HAP-1 (cell line): ENCODE data around the gene PDLIM5.

Experiments used
- DNase-seq, 2 experiments: peaks; one replicate each; pipeline ENCODE4 v3.0.0-alpha.2; 2016 to 2020; ENCODE audit warnings: low spot score in 2 of 2
- H3K27me3 ChIP-seq: fragments of 250-450 bp; sonication (Bioruptor Pico); 2 replicates; pipeline ENCODE4 v1.5.1; 2020; ENCODE audit warnings: low read depth, mild to moderate bottlenecking, moderate library complexity
- H3K36me3 ChIP-seq: fragments of 250-450 bp; sonication (Bioruptor Pico); replicated peaks from 2 replicates; pipeline ENCODE4 v1.5.1; 2020; ENCODE audit warnings: mild to moderate bottlenecking
- H3K4me1 ChIP-seq: fragments of 250-450 bp; sonication (Bioruptor Pico); 2 replicates; pipeline ENCODE4 v1.5.1; 2020; ENCODE audit warnings: mild to moderate bottlenecking
- H3K4me3 ChIP-seq: fragments of 250-450 bp; sonication (Bioruptor Pico); 2 replicates; pipeline ENCODE4 v1.5.1; 2020; ENCODE audit warnings: mild to moderate bottlenecking, moderate library complexity
- H3K9me3 ChIP-seq: fragments of 250-450 bp; sonication (Bioruptor Pico); 2 replicates; pipeline ENCODE4 v1.5.1; 2020; ENCODE audit warnings: mild to moderate bottlenecking, moderate library complexity
- in situ Hi-C: fragments of 300-500 bp; cut with MboI; formaldehyde crosslinking; loops from 3 replicates; pipeline ENCODE4 v1.14.3; 2020; ENCODE audit warnings: low sequenced_read_pairs, inconsistent platforms, mixed read lengths

PDLIM5 gene

GRCh38 chr4:94413085-94413840 lies 38.5 kb upstream of the PDLIM5 start:
- no peaks in the 10 kb centered on the region for H3K27me3 ChIP-seq
- H3K4me1 ChIP-seq: peaks cover 16% of the 10 kb centered on the region
- H3K36me3 ChIP-seq: no peaks in the 10 kb centered on the region
- H3K4me3 ChIP-seq: no peak overlapping the region
- no peaks in the 10 kb centered on the region for H3K9me3 ChIP-seq
- no peak for DNase-seq
- in situ Hi-C loops: no loop called here

- in situ Hi-C loops: no loop called here
- DNase-seq: no peak
- peaks cover 13% of the 10 kb centered on the region for H3K4me1 ChIP-seq
- H3K4me3 ChIP-seq: no peak overlapping the region
- no peaks in the 10 kb centered on the region for H3K27me3 ChIP-seq
- H3K36me3 ChIP-seq: no peaks in the 10 kb centered on the region
- H3K9me3 ChIP-seq: no peaks in the 10 kb centered on the region
Measured at GRCh38 chr4:94414907-94415306, 36.8 kb upstream of the PDLIM5 start.

GRCh38 chr4:94415448-94415847 lies 36.3 kb upstream of the PDLIM5 start:
- DNase-seq: no peak
- Histone ChIP-seq H3K4me3 (no peak overlapping the region), H3K4me1 (peaks cover 17% of the 10 kb centered on the region), H3K36me3 (no peaks in the 10 kb centered on the region), H3K27me3 (no peaks in the 10 kb centered on the region), H3K9me3 (no peaks in the 10 kb centered on the region)
- in situ Hi-C loops: no loop called here

GRCh38 chr4:94416335-94416734 lies 35.4 kb upstream of the PDLIM5 start:
- in situ Hi-C loops: no loop called here
- Histone ChIP-seq H3K4me1 (peaks cover 17% of the 10 kb centered on the region), H3K36me3 (no peaks in the 10 kb centered on the region), H3K4me3 (no peak overlapping the region), H3K27me3 (no peaks in the 10 kb centered on the region), H3K9me3 (no peaks in the 10 kb centered on the region)
- DNase-seq: no peak

GRCh38 chr4:94416981-94417380 lies 34.8 kb upstream of the PDLIM5 start:
- peaks cover 14% of the 10 kb centered on the region for H3K4me1 ChIP-seq
- DNase-seq: no peak
- no peak overlapping the region for H3K4me3 ChIP-seq
- in situ Hi-C loops: no loop called here
- H3K36me3 ChIP-seq: no peaks in the 10 kb centered on the region
- no peaks in the 10 kb centered on the region for H3K27me3 ChIP-seq
- no peaks in the 10 kb centered on the region for H3K9me3 ChIP-seq

- in situ Hi-C loops: no loop called here
- Histone ChIP-seq H3K9me3 (no peaks in the 10 kb centered on the region; the same call in 1 of the 2 replicates), H3K27me3 (no peaks in the 10 kb centered on the region), H3K36me3 (no peaks in the 10 kb centered on the region), H3K4me3 (no peak overlapping the region), H3K4me1 (peaks cover 4% of the 10 kb centered on the region)
- DNase-seq: no peak
Measured at GRCh38 chr4:94419549-94419948, 32.2 kb upstream of the PDLIM5 start.

GRCh38 chr4:94419956-94420355 lies 31.8 kb upstream of the PDLIM5 start:
- H3K4me1 ChIP-seq: peaks cover 4% of the 10 kb centered on the region
- no peak for DNase-seq
- no peaks in the 10 kb centered on the region for H3K27me3 ChIP-seq
- H3K4me3 ChIP-seq: no peak overlapping the region
- no peaks in the 10 kb centered on the region for H3K36me3 ChIP-seq
- H3K9me3 ChIP-seq: no peaks in the 10 kb centered on the region; the same call in 1 of the 2 replicates
- in situ Hi-C loops: no loop called here

GRCh38 chr4:94420356-94420755 lies 31.4 kb upstream of the PDLIM5 start:
- DNase-seq: no peak
- Histone ChIP-seq H3K27me3 (no peaks in the 10 kb centered on the region), H3K36me3 (no peaks in the 10 kb centered on the region), H3K4me3 (no peak overlapping the region), H3K4me1 (peaks cover 4% of the 10 kb centered on the region), H3K9me3 (no peaks in the 10 kb centered on the region; the same call in 1 of the 2 replicates)
- in situ Hi-C loops: no loop called here

- Histone ChIP-seq H3K4me3 (no peak overlapping the region), H3K9me3 (peaks cover 11% of the 10 kb centered on the region), H3K36me3 (no peaks in the 10 kb centered on the region), H3K27me3 (no peaks in the 10 kb centered on the region), H3K4me1 (no peaks in the 10 kb centered on the region)
- in situ Hi-C loops: no loop called here
- DNase-seq: no peak
Measured at GRCh38 chr4:94426783-94427182, 25.0 kb upstream of the PDLIM5 start.

GRCh38 chr4:94428884-94429283 lies 22.9 kb upstream of the PDLIM5 start:
- H3K36me3 ChIP-seq: no peaks in the 10 kb centered on the region
- no peaks in the 10 kb centered on the region for H3K4me1 ChIP-seq
- no peak overlapping the region for H3K4me3 ChIP-seq
- H3K9me3 ChIP-seq: peaks cover 11% of the 10 kb centered on the region
- no peaks in the 10 kb centered on the region for H3K27me3 ChIP-seq
- in situ Hi-C loops: no loop called here
- DNase-seq: no peak

GRCh38 chr4:94430406-94430805 lies 21.3 kb upstream of the PDLIM5 start:
- in situ Hi-C loops: no loop called here
- DNase-seq: no peak
- no peaks in the 10 kb centered on the region for H3K27me3 ChIP-seq
- peaks cover 11% of the 10 kb centered on the region for H3K9me3 ChIP-seq
- no peak overlapping the region for H3K4me3 ChIP-seq
- H3K36me3 ChIP-seq: no peaks in the 10 kb centered on the region
- no peaks in the 10 kb centered on the region for H3K4me1 ChIP-seq

- in situ Hi-C loops: no loop called here
- peaks cover 7% of the 10 kb centered on the region for H3K9me3 ChIP-seq
- H3K4me3 ChIP-seq: no peak overlapping the region
- DNase-seq: no peak
- no peaks in the 10 kb centered on the region for H3K27me3 ChIP-seq
- no peaks in the 10 kb centered on the region for H3K4me1 ChIP-seq
- no peaks in the 10 kb centered on the region for H3K36me3 ChIP-seq
Measured at GRCh38 chr4:94431388-94431787, 20.4 kb upstream of the PDLIM5 start.

- Histone ChIP-seq H3K27me3 (no peaks in the 10 kb centered on the region; the same call in 1 of the 2 replicates), H3K36me3 (no peaks in the 10 kb centered on the region), H3K4me1 (no peaks in the 10 kb centered on the region), H3K4me3 (no peak overlapping the region), H3K9me3 (no peaks in the 10 kb centered on the region)
- no peak for DNase-seq
- in situ Hi-C loops: no loop called here
Measured at GRCh38 chr4:94434505-94434904, 17.2 kb upstream of the PDLIM5 start.

- Histone ChIP-seq H3K27me3 (no peaks in the 10 kb centered on the region; the same call in 1 of the 2 replicates), H3K36me3 (no peaks in the 10 kb centered on the region), H3K4me1 (no peaks in the 10 kb centered on the region), H3K9me3 (no peaks in the 10 kb centered on the region), H3K4me3 (no peak overlapping the region)
- in situ Hi-C loops: no loop called here
- no peak for DNase-seq
Measured at GRCh38 chr4:94435874-94436273, 15.9 kb upstream of the PDLIM5 start.

- no peak for DNase-seq
- H3K27me3 ChIP-seq: no peaks in the 10 kb centered on the region; the same call in 1 of the 2 replicates
- H3K9me3 ChIP-seq: no peaks in the 10 kb centered on the region
- in situ Hi-C loops: no loop called here
- H3K4me3 ChIP-seq: no peak overlapping the region
- no peaks in the 10 kb centered on the region for H3K4me1 ChIP-seq
- no peaks in the 10 kb centered on the region for H3K36me3 ChIP-seq
Measured at GRCh38 chr4:94436512-94436911, 15.2 kb upstream of the PDLIM5 start.
